Type B pancreatic cell (in vitro differentiated cells): ENCODE results near the gene ANK3. TPM values are rescaled to one million over a fixed set of nuclear protein-coding genes. Genes with fewer than 3 reads are reported as not detected.

Experiments used
- DNase-seq: peaks from one replicate; pipeline ENCODE4 v3.0.0; 2021; ENCODE audit warnings: mixed read lengths; ENCODE audit not compliant: unreplicated experiment; ENCODE audit errors: extremely low spot score
- H3K27ac Mint-ChIP-seq: 2 replicates; pipeline ENCODE4 v1.8.0; 2021; ENCODE audit warnings: mild to moderate bottlenecking, mixed read lengths
- H3K27me3 Mint-ChIP-seq: 2 replicates; pipeline ENCODE4 v1.8.0; 2021; ENCODE audit warnings: mixed read lengths
- H3K36me3 Mint-ChIP-seq: 2 replicates; pipeline ENCODE4 v1.8.0; 2021; ENCODE audit warnings: mixed read lengths
- H3K4me1 Mint-ChIP-seq: one replicate; pipeline ENCODE4 v1.8.0; 2021; ENCODE audit warnings: mixed read lengths; ENCODE audit not compliant: unreplicated experiment
- H3K4me3 Mint-ChIP-seq: 2 replicates; pipeline ENCODE4 v1.8.0; 2021; ENCODE audit warnings: mild to moderate bottlenecking, mixed read lengths
- H3K9me3 Mint-ChIP-seq: 2 replicates; pipeline ENCODE4 v1.8.0; 2021; ENCODE audit warnings: mixed read lengths
- total RNA-seq: library from RNA; stranded (reverse); gene quantifications from 2 replicates; pipeline ENCODE4 v1.2.1, GENCODE V29; 2021; ENCODE audit warnings: low replicate concordance
- TF ChIP-seq, protein P1 (sequence below): fragments of 200-600 bp; sonication (generic); conservative IDR thresholded peaks from 2 replicates; pipeline ENCODE4 v1.5.0; 2021; ENCODE audit warnings: antibody characterized with exemption, mild to moderate bottlenecking

Gene ANK3
- total RNA-seq, 1 donor from 2014 or later: 90.2 TPM

GRCh38 chr10:60023155-60023877 is 366.4 kb downstream of the ANK3 start:
- TF ChIP-seq, protein P1, sequence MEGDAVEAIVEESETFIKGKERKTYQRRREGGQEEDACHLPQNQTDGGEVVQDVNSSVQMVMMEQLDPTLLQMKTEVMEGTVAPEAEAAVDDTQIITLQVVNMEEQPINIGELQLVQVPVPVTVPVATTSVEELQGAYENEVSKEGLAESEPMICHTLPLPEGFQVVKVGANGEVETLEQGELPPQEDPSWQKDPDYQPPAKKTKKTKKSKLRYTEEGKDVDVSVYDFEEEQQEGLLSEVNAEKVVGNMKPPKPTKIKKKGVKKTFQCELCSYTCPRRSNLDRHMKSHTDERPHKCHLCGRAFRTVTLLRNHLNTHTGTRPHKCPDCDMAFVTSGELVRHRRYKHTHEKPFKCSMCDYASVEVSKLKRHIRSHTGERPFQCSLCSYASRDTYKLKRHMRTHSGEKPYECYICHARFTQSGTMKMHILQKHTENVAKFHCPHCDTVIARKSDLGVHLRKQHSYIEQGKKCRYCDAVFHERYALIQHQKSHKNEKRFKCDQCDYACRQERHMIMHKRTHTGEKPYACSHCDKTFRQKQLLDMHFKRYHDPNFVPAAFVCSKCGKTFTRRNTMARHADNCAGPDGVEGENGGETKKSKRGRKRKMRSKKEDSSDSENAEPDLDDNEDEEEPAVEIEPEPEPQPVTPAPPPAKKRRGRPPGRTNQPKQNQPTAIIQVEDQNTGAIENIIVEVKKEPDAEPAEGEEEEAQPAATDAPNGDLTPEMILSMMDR: no peak
- Mint-ChIP-seq H3K4me1 (no peaks in the 10 kb centered on the region), H3K9me3 (peaks cover 4% of the 10 kb centered on the region), H3K36me3 (no peaks in the 10 kb centered on the region), H3K4me3 (no peak overlapping the region), H3K27me3 (no peaks in the 10 kb centered on the region), H3K27ac (no peak overlapping the region)
- no peak for DNase-seq

DNA sequence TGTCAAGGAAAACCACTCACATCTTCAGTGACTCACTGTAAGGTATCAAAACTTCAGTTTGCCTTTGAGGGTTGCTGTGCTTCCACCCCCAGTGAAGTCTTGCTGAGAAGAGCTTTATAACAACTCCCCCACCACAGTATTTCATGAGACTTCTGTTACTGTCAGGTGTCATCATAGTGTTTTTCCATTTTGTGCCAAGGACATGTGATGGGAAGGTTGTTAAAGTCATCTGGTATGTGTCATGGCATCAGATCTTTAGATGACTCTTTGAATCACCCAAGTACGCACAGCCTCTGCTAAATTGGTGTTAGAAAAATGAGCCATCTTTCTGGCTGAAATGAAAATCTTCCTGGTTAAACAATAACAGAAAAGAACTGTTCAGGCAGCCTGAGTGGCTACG is 368.3 kb downstream of the ANK3 start:
- TF ChIP-seq, protein P1: no peak
- Mint-ChIP-seq H3K9me3 (peaks cover 4% of the 10 kb centered on the region), H3K27me3 (no peaks in the 10 kb centered on the region), H3K27ac (no peak overlapping the region), H3K4me3 (no peak overlapping the region), H3K4me1 (no peaks in the 10 kb centered on the region), H3K36me3 (no peaks in the 10 kb centered on the region)
- no peak for DNase-seq

- Mint-ChIP-seq H3K4me1 (no peaks in the 10 kb centered on the region), H3K27me3 (no peaks in the 10 kb centered on the region), H3K9me3 (no peaks in the 10 kb centered on the region), H3K4me3 (no peak overlapping the region), H3K36me3 (no peaks in the 10 kb centered on the region), H3K27ac (no peak overlapping the region)
- no peak for DNase-seq
- TF ChIP-seq, protein P1: no peak
These were observed 372.9 kb downstream of the ANK3 start for GRCh38 chr10:60016794-60017193.

- H3K4me3 Mint-ChIP-seq: no peak overlapping the region
- H3K27me3 Mint-ChIP-seq: no peaks in the 10 kb centered on the region
- TF ChIP-seq, protein P1: no peak
- H3K9me3 Mint-ChIP-seq: no peaks in the 10 kb centered on the region
- no peaks in the 10 kb centered on the region for H3K4me1 Mint-ChIP-seq
- no peak for DNase-seq
- no peak overlapping the region for H3K27ac Mint-ChIP-seq
- H3K36me3 Mint-ChIP-seq: no peaks in the 10 kb centered on the region
These were observed 379.8 kb downstream of the ANK3 start for GRCh38 chr10:60009710-60010383.

- Mint-ChIP-seq H3K27ac (no peak overlapping the region), H3K4me3 (no peak overlapping the region), H3K27me3 (no peaks in the 10 kb centered on the region), H3K9me3 (no peaks in the 10 kb centered on the region), H3K36me3 (no peaks in the 10 kb centered on the region), H3K4me1 (no peaks in the 10 kb centered on the region)
- DNase-seq: no peak
- TF ChIP-seq, protein P1: no peak
These were observed 380.4 kb downstream of the ANK3 start for GRCh38 chr10:60009276-60009675.
